Stimulated activated CD4-positive, alpha-beta T cell treated with anti-CD3 and anti-CD28 coated beads, Interleukin-4, amount 100 ng/mL, for 24 hours (primary cell): ENCODE data around the gene IL12RB2.
A peak's percentile ranks its signal among the peaks of the same experiment; 100 is the strongest.

ENCODE experiments used
- DNase-seq: peaks from one replicate; pipeline ENCODE4 v3.0.0-alpha.2; 2020

The IL12RB2 gene

GRCh38 chr1:67352211-67352610, 44.5 kb downstream of the IL12RB2 start:
- no peak for DNase-seq

- no peak for DNase-seq
Measured at GRCh38 chr1:67355745-67356424, 48.2 kb downstream of the IL12RB2 start.

- DNase-seq: no peak
Measured at GRCh38 chr1:67359592-67359991, 51.9 kb downstream of the IL12RB2 start.

- DNase-seq: no peak
Measured at GRCh38 chr1:67361641-67362040, 54.0 kb downstream of the IL12RB2 start.

- no peak for DNase-seq
Measured at GRCh38 chr1:67367370-67368045, 59.8 kb downstream of the IL12RB2 start.

GRCh38 chr1:67368046-67368514, 60.4 kb downstream of the IL12RB2 start:
- no peak for DNase-seq

GRCh38 chr1:67371043-67371442, 63.4 kb downstream of the IL12RB2 start:
- no peak for DNase-seq

GRCh38 chr1:67371681-67372080, 64.0 kb downstream of the IL12RB2 start:
- DNase-seq: no peak

- no peak for DNase-seq
Measured at GRCh38 chr1:67372136-67372535, 64.5 kb downstream of the IL12RB2 start.

GRCh38 chr1:67372898-67373297, 65.2 kb downstream of the IL12RB2 start:
- no peak for DNase-seq

- DNase-seq: no peak
Measured at GRCh38 chr1:67376381-67376780, 68.7 kb downstream of the IL12RB2 start.

- no peak for DNase-seq
Measured at GRCh38 chr1:67377253-67377652, 69.6 kb downstream of the IL12RB2 start.

- DNase-seq: no peak
Measured at GRCh38 chr1:67381154-67381553, 73.5 kb downstream of the IL12RB2 start.

- no peak for DNase-seq
Measured at GRCh38 chr1:67382292-67382691, 74.6 kb downstream of the IL12RB2 start.

GRCh38 chr1:67383999-67384638, 76.4 kb downstream of the IL12RB2 start:
- DNase-seq: no peak

GRCh38 chr1:67390041-67390887, 82.6 kb downstream of the IL12RB2 start:
- no peak for DNase-seq

- DNase-seq: no peak
Measured at GRCh38 chr1:67393240-67393639, 85.6 kb downstream of the IL12RB2 start.

GRCh38 chr1:67393737-67394136, 86.1 kb downstream of the IL12RB2 start:
- DNase-seq: no peak

GRCh38 chr1:67394548-67394947, 86.9 kb downstream of the IL12RB2 start:
- no peak for DNase-seq

GRCh38 chr1:67399199-67399993, 91.7 kb downstream of the IL12RB2 start:
- no peak for DNase-seq

- DNase-seq: peak; percentile 71
Measured at GRCh38 chr1:67400029-67400786, 92.5 kb downstream of the IL12RB2 start.
